HEK293 (cell line): ENCODE data around the gene PLAU.

Experiments used
- BCL11A ChIP-seq: fragments of 450-650 bp; formaldehyde crosslinking; IDR thresholded peaks from 2 replicates; pipeline ENCODE4 v1.5.1; 2016; ENCODE audit warnings: low read depth, missing biosample characterization, missing genetic modification characterization
- CTCF ChIP-seq: fragments of 450-650 bp; formaldehyde crosslinking; IDR thresholded peaks from 2 replicates; pipeline ENCODE4 v1.5.1; 2016; ENCODE audit warnings: missing biosample characterization, missing genetic modification characterization
- TF ChIP-seq, protein P1 (sequence below): fragments of 450-650 bp; formaldehyde crosslinking; IDR thresholded peaks from 2 replicates; pipeline ENCODE4 v1.5.1; 2017; ENCODE audit warnings: missing biosample characterization, mild to moderate bottlenecking, missing genetic modification characterization, moderate library complexity

DNA sequence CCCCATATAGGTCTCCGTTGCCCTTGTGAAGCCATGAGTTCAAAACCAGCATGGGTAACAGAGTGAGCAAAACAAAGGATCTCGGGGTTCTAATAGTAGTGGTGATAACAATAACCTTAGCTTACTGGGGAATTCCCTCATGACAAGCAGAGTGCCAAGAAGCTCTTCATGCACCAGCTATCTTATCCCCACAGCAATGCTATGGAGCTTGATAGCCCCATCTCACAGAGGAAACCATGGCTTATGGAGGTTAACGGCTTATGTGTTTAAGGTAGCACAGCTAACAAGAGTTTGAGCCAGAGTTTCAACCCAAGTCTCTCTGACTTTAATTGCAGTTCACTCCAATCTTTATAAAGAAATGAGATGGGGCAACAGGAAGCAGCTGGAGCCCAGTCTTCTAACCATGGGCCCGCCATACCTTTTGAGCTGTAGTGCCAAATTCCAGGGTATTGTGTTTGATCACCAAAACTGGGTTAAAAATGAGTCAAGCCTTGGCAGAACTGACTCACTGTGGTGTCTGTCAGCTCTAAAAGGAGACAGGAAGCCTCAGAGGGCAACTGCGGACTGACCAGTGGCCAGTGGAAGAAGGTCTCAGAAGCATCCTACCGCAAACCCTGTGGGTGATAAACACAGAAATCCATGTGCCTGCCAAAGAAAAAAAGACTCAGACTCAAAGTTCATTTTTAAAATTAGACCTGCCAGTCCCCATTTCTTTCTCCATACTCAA, 16.5 kb upstream of the PLAU start:
- TF ChIP-seq CTCF (tag by site-specific recombination), result no peak
- no peak for TF ChIP-seq BCL11A (tag by site-specific recombination)
- TF ChIP-seq, protein P1, sequence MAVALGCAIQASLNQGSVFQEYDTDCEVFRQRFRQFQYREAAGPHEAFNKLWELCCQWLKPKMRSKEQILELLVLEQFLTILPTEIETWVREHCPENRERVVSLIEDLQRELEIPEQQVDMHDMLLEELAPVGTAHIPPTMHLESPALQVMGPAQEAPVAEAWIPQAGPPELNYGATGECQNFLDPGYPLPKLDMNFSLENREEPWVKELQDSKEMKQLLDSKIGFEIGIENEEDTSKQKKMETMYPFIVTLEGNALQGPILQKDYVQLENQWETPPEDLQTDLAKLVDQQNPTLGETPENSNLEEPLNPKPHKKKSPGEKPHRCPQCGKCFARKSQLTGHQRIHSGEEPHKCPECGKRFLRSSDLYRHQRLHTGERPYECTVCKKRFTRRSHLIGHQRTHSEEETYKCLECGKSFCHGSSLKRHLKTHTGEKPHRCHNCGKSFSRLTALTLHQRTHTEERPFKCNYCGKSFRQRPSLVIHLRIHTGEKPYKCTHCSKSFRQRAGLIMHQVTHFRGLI (tag by site-specific recombination), result no peak
